MM.1S (cell line): ENCODE data around the gene DOC2A.

Experiments
- DNase-seq: peaks from one replicate; pipeline ENCODE4 v3.0.0-alpha.2; 2015
- H2AFZ ChIP-seq: fragments of 300-600 bp; sonication (generic); 2 replicates; pipeline ENCODE4 v1.6.0; 2016; ENCODE audit warnings: antibody characterized with exemption, low read length
- H3F3A ChIP-seq: fragments of 300-600 bp; sonication (generic); 2 replicates; pipeline ENCODE4 v1.6.1; 2016; ENCODE audit warnings: mild to moderate bottlenecking, antibody characterized with exemption, low read length, moderate library complexity, mixed read lengths; ENCODE audit not compliant: insufficient read depth
- H3K27ac ChIP-seq: fragments of 300-600 bp; sonication (generic); 2 replicates; pipeline ENCODE4 v1.5.1; 2016; ENCODE audit warnings: mild to moderate bottlenecking, low read length
- H3K27me3 ChIP-seq: fragments of 300-600 bp; sonication (generic); replicated peaks from 2 replicates; pipeline ENCODE4 v1.6.0; 2016; ENCODE audit warnings: low read length; ENCODE audit not compliant: insufficient read depth
- H3K36me3 ChIP-seq: fragments of 300-600 bp; sonication (generic); replicated peaks from 2 replicates; pipeline ENCODE4 v1.6.1; 2016; ENCODE audit warnings: mild to moderate bottlenecking, low read length, mixed read lengths; ENCODE audit not compliant: insufficient read depth
- H3K4me1 ChIP-seq: fragments of 300-600 bp; sonication (generic); 2 replicates; pipeline ENCODE4 v1.6.1; 2016; ENCODE audit warnings: low read length, mixed read lengths
- H3K4me2 ChIP-seq: fragments of 300-600 bp; sonication (generic); 2 replicates; pipeline ENCODE4 v1.6.0; 2016; ENCODE audit warnings: low read depth, low read length
- H3K4me3 ChIP-seq: fragments of 300-600 bp; sonication (generic); 2 replicates; pipeline ENCODE4 v1.5.1; 2016; ENCODE audit warnings: low read length, mixed read lengths
- H3K79me2 ChIP-seq: fragments of 300-600 bp; sonication (generic); 2 replicates; pipeline ENCODE4 v1.6.1; 2016; ENCODE audit warnings: mixed run types, low read length, mixed read lengths
- H3K9ac ChIP-seq: fragments of 300-600 bp; sonication (generic); 2 replicates; pipeline ENCODE4 v1.6.1; 2016; ENCODE audit warnings: low read length, mixed read lengths
- H3K9me2 ChIP-seq: fragments of 300-600 bp; sonication (generic); replicated peaks from 2 replicates; pipeline ENCODE4 v1.6.1; 2016; ENCODE audit warnings: mild to moderate bottlenecking, low read length, mixed read lengths; ENCODE audit not compliant: insufficient read depth
- H3K9me3 ChIP-seq: fragments of 300-600 bp; sonication (generic); replicated peaks from 2 replicates; pipeline ENCODE4 v1.6.1; 2016; ENCODE audit warnings: mild to moderate bottlenecking, low read length, mixed read lengths; ENCODE audit not compliant: insufficient read depth
- H4K20me1 ChIP-seq: fragments of 300-600 bp; sonication (generic); 2 replicates; pipeline ENCODE4 v1.6.1; 2016; ENCODE audit warnings: mild to moderate bottlenecking, low read length, moderate library complexity, mixed read lengths; ENCODE audit not compliant: insufficient read depth
- CTCF ChIP-seq: fragments of 300-600 bp; sonication (generic); IDR thresholded peaks from 2 replicates; pipeline ENCODE4 v1.5.1; 2016; ENCODE audit warnings: antibody characterized with exemption, low read length, mixed read lengths
- EZH2 ChIP-seq: fragments of 300-600 bp; sonication (generic); optimal IDR thresholded peaks from 2 replicates; pipeline ENCODE3; 2017; ENCODE audit warnings: low read depth, mild to moderate bottlenecking, antibody characterized with exemption, low read length, mixed read lengths
- EZH2phosphoT487 ChIP-seq: fragments of 300-600 bp; sonication (generic); IDR thresholded peaks from 2 replicates; pipeline ENCODE4 v1.6.1; 2018; ENCODE audit warnings: antibody characterized with exemption, low read length

The DOC2A gene

GRCh38 chr16:29986231-29986630 is 24.6 kb downstream of the DOC2A start:
- peaks cover 9% of the 10 kb centered on the region; the same call in 1 of the 2 replicates for H3F3A ChIP-seq
- H3K36me3 ChIP-seq, result peaks cover 8% of the 10 kb centered on the region; the same call in 1 of the 2 replicates
- DNase-seq, result no peak
- H4K20me1 ChIP-seq, result no peaks in the 10 kb centered on the region
- no peaks in the 10 kb centered on the region for H3K9me2 ChIP-seq
- H3K4me1 ChIP-seq, result no peaks in the 10 kb centered on the region
- no peak overlapping the region for H3K4me3 ChIP-seq
- no peaks in the 10 kb centered on the region for H3K9me3 ChIP-seq
- H2AFZ ChIP-seq, result no peak overlapping the region
- no peak overlapping the region for H3K27ac ChIP-seq
- H3K79me2 ChIP-seq, result no peaks in the 10 kb centered on the region
- TF ChIP-seq EZH2, result no peak
- no peak for TF ChIP-seq CTCF
- TF ChIP-seq EZH2phosphoT487, result no peak
- H3K27me3 ChIP-seq, result no peaks in the 10 kb centered on the region
- no peak overlapping the region for H3K4me2 ChIP-seq
- H3K9ac ChIP-seq, result no peak overlapping the region

DNA sequence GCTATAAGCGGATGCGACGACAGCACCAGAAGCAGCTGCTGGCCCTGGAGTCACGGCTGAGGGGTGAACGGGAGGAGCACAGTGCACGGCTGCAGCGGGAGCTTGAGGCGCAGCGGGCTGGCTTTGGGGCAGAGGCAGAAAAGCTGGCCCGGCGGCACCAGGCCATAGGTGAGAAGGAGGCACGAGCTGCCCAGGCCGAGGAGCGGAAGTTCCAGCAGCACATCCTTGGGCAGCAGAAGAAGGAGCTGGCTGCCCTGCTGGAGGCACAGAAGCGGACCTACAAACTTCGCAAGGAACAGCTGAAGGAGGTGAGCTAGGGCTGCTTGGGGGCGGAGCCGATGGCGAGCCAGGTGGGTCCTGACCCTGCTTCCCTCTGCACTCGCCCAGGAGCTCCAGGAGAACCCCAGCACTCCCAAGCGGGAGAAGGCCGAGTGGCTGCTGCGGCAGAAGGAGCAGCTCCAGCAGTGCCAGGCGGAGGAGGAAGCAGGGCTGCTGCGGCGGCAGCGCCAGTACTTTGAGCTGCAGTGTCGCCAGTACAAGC is 25.5 kb downstream of the DOC2A start:
- H3K9me3 ChIP-seq, result no peaks in the 10 kb centered on the region
- no peaks in the 10 kb centered on the region for H4K20me1 ChIP-seq
- H3F3A ChIP-seq, result peaks cover 9% of the 10 kb centered on the region; the same call in 1 of the 2 replicates
- no peaks in the 10 kb centered on the region for H3K4me1 ChIP-seq
- no peaks in the 10 kb centered on the region for H3K27me3 ChIP-seq
- no peaks in the 10 kb centered on the region for H3K79me2 ChIP-seq
- no peak overlapping the region for H3K4me2 ChIP-seq
- no peak overlapping the region for H3K4me3 ChIP-seq
- H3K9me2 ChIP-seq, result no peaks in the 10 kb centered on the region
- H2AFZ ChIP-seq, result no peak overlapping the region
- peaks cover 10% of the 10 kb centered on the region; the same call in 1 of the 2 replicates for H3K36me3 ChIP-seq
- TF ChIP-seq CTCF (no peak), EZH2 (no peak), EZH2phosphoT487 (no peak)
- no peak overlapping the region for H3K9ac ChIP-seq
- no peak for DNase-seq
- no peak overlapping the region for H3K27ac ChIP-seq

DNA sequence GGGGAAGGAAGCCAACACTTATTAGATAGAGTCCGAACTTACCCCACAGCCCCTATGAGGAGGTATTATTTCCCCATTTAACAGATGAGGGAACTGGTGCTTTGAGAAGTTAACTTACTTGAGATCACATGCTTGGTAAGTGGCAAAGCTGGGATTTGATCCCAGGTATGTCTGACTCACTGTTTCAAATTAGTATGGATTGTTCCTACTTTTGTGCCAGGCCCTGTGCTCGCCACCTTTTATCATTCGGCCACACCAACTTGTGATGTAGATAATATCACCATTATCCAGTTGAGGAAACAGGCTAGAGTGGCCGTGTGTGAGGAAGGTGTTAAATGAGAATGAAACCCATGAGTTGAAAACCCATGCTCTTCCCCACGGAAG is 26.1 kb downstream of the DOC2A start:
- Histone ChIP-seq H3K9ac (no peak overlapping the region), H3K36me3 (peaks cover 10% of the 10 kb centered on the region; the same call in 1 of the 2 replicates), H3F3A (peaks cover 8% of the 10 kb centered on the region; the same call in 1 of the 2 replicates), H3K4me3 (no peak overlapping the region), H2AFZ (no peak overlapping the region), H3K9me3 (no peaks in the 10 kb centered on the region), H3K79me2 (no peaks in the 10 kb centered on the region), H3K4me2 (no peak overlapping the region), H3K27ac (no peak overlapping the region), H3K27me3 (no peaks in the 10 kb centered on the region), H3K4me1 (no peaks in the 10 kb centered on the region), H4K20me1 (no peaks in the 10 kb centered on the region), H3K9me2 (no peaks in the 10 kb centered on the region)
- DNase-seq, result no peak
- no peak for TF ChIP-seq CTCF
- no peak for TF ChIP-seq EZH2
- TF ChIP-seq EZH2phosphoT487, result no peak
